Neutrophil (primary cell): ENCODE measurements around the gene TENM3.

Experiments
- H3K27ac ChIP-seq: fragments of 200-600 bp; sonication (generic); 2 replicates; pipeline ENCODE4 v1.5.1; 2016; ENCODE audit warnings: mild to moderate bottlenecking, moderate library complexity
- H3K27me3 ChIP-seq: fragments of 200-600 bp; sonication (generic); 2 replicates; pipeline ENCODE4 v1.6.0; 2016; ENCODE audit warnings: mild to moderate bottlenecking
- H3K36me3 ChIP-seq: fragments of 200-600 bp; sonication (generic); 2 replicates; pipeline ENCODE4 v1.5.1; 2017
- H3K4me1 ChIP-seq, 2 experiments: fragments of 200-600 bp in 1 of 2; sonication (generic) in 1 of 2; 1 replicate in 1 of 2; 2 replicates in 1 of 2; pipeline versions ENCODE4 v1.5.1 to v1.6.1; 2013 to 2016; ENCODE audit warnings: low read depth in 1 of 2, low read length in 1 of 2, mild to moderate bottlenecking in 1 of 2, moderate library complexity in 1 of 2; ENCODE audit not compliant: control insufficient read depth in 1 of 2, insufficient read depth in 1 of 2
- H3K4me3 ChIP-seq, 2 experiments: fragments of 200-600 bp in 1 of 2; sonication (generic) in 1 of 2; 1 replicate in 1 of 2; 2 replicates in 1 of 2; pipeline ENCODE4 v1.5.1; 2013 to 2016; ENCODE audit warnings: low read depth in 1 of 2, low read length in 1 of 2, mild to moderate bottlenecking in 1 of 2, moderate library complexity in 1 of 2
- H3K9me3 ChIP-seq: fragments of 200-600 bp; sonication (generic); 2 replicates; pipeline ENCODE4 v1.5.1; 2016
- CTCF ChIP-seq: fragments of 200-600 bp; sonication (generic); IDR thresholded peaks from 2 replicates; pipeline ENCODE4 v1.5.1; 2016; ENCODE audit warnings: antibody characterized with exemption

TENM3 gene

GRCh38 chr4:182420189-182420588, 177.0 kb downstream of the TENM3 start:
- no peaks in the 10 kb centered on the region for H3K9me3 ChIP-seq
- no peak overlapping the region for H3K4me3 ChIP-seq
- no peaks in the 10 kb centered on the region for H3K27me3 ChIP-seq
- H3K27ac ChIP-seq, result no peak overlapping the region
- TF ChIP-seq CTCF, result no peak
- H3K4me1 ChIP-seq, result no peaks in the 10 kb centered on the region
- H3K36me3 ChIP-seq, result no peaks in the 10 kb centered on the region

- Histone ChIP-seq H3K27ac (no peak overlapping the region), H3K4me3 (no peak overlapping the region), H3K27me3 (no peaks in the 10 kb centered on the region), H3K9me3 (no peaks in the 10 kb centered on the region), H3K36me3 (no peaks in the 10 kb centered on the region), H3K4me1 (no peaks in the 10 kb centered on the region)
- no peak for TF ChIP-seq CTCF
Observed at GRCh38 chr4:182421753-182422152, 178.6 kb downstream of the TENM3 start.

GRCh38 chr4:182425302-182425701, 182.1 kb downstream of the TENM3 start:
- Histone ChIP-seq H3K27ac (no peak overlapping the region), H3K9me3 (no peaks in the 10 kb centered on the region), H3K4me3 (no peak overlapping the region), H3K36me3 (no peaks in the 10 kb centered on the region), H3K4me1 (no peaks in the 10 kb centered on the region), H3K27me3 (no peaks in the 10 kb centered on the region)
- no peak for TF ChIP-seq CTCF

GRCh38 chr4:182426901-182427300, 183.7 kb downstream of the TENM3 start:
- no peaks in the 10 kb centered on the region for H3K27me3 ChIP-seq
- no peaks in the 10 kb centered on the region for H3K36me3 ChIP-seq
- no peaks in the 10 kb centered on the region for H3K9me3 ChIP-seq
- H3K4me1 ChIP-seq, result no peaks in the 10 kb centered on the region
- H3K4me3 ChIP-seq, result no peak overlapping the region
- TF ChIP-seq CTCF, result no peak
- H3K27ac ChIP-seq, result no peak overlapping the region

- Histone ChIP-seq H3K9me3 (no peaks in the 10 kb centered on the region), H3K4me3 (no peak overlapping the region), H3K27me3 (no peaks in the 10 kb centered on the region), H3K4me1 (no peaks in the 10 kb centered on the region), H3K36me3 (no peaks in the 10 kb centered on the region), H3K27ac (no peak overlapping the region)
- TF ChIP-seq CTCF, result no peak
Observed at GRCh38 chr4:182427554-182427953, 184.4 kb downstream of the TENM3 start.

- no peak for TF ChIP-seq CTCF
- H3K27me3 ChIP-seq, result no peaks in the 10 kb centered on the region
- H3K9me3 ChIP-seq, result no peaks in the 10 kb centered on the region
- H3K27ac ChIP-seq, result no peak overlapping the region
- no peaks in the 10 kb centered on the region for H3K36me3 ChIP-seq
- H3K4me3 ChIP-seq, result no peak overlapping the region
- H3K4me1 ChIP-seq, result no peaks in the 10 kb centered on the region
Observed at GRCh38 chr4:182429896-182430295, 186.7 kb downstream of the TENM3 start.
